B cell (primary cell): Measurements from ENCODE around the gene PRKCQ.

Source experiments
- CTCF ChIP-seq: fragments of 200-600 bp; IDR thresholded peaks from one replicate; pipeline ENCODE4 v1.8.0; 2022; ENCODE audit warnings: antibody characterized with exemption, mild to moderate bottlenecking
- EZH2 ChIP-seq: IDR thresholded peaks from 2 replicates; pipeline ENCODE4 v1.6.1; 2012; ENCODE audit warnings: borderline replicate concordance, low read depth, mild to moderate bottlenecking, moderate library complexity, low read length; ENCODE audit not compliant: insufficient read depth, poor library complexity, severe bottlenecking

DNA sequence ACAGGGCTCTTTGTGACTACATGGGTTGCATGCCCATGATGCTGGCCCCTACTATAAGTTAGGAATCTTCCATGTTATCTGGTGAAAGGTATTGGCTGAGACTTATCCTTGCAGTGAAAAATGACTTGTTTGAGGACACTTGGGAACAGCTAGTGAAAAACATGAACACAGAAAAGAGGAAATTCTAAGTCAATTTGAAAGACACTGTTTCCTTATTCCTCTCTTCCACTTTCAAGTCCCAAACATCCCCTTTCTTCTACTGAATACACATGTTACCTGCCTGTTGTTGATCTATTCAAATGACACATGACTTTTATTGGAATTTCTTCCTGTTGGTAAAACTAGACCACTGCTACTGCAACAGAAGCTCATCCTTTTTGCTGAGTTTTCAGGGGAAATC is 29.5 kb upstream of the PRKCQ start:
- TF ChIP-seq EZH2 (no peak), CTCF (no peak)
